Esophagus squamous epithelium (tissue), 4 donors: ENCODE data around the gene CLDN24.

Experiments
- POLR2A ChIP-seq, 4 donors: fragments of 450-650 bp; IDR thresholded peaks; one replicate each; pipeline ENCODE4 v1.6.1; 2017; ENCODE audit warnings: antibody characterized with exemption in 4 of 4, mild to moderate bottlenecking in 4 of 4, moderate library complexity in 3 of 4
- TF ChIP-seq, protein P1 (sequence below), 6 experiments: fragments of 450-650 bp in 4 of 6; fragments of 200-600 bp in 2 of 6; sonication (generic) in 2 of 6; IDR thresholded peaks; one replicate each; pipeline ENCODE4 v1.5.1; 2016 to 2019; ENCODE audit warnings: antibody characterized with exemption in 6 of 6, mild to moderate bottlenecking in 4 of 6, moderate library complexity in 4 of 6

DNA sequence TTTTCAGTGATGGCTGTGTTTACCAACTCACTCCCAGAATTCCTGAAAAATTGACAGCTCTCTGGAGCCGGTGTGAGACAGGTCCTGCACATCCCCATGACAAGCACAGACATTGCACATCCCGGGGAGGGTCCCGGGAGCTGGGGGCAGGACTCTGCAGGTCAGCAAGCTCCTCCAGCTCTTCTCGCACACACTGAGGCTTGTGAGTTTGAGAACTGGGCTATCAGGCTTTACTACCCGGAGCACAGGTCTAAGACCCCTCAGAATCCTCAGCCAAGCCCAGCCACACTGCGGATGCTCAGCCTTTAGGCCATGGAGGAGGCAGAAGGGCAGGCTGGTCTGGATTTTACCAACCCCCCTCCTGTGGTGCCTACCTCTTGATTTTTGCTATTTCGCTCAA, 5.6 kb upstream of the CLDN24 start:
- TF ChIP-seq, protein P1, sequence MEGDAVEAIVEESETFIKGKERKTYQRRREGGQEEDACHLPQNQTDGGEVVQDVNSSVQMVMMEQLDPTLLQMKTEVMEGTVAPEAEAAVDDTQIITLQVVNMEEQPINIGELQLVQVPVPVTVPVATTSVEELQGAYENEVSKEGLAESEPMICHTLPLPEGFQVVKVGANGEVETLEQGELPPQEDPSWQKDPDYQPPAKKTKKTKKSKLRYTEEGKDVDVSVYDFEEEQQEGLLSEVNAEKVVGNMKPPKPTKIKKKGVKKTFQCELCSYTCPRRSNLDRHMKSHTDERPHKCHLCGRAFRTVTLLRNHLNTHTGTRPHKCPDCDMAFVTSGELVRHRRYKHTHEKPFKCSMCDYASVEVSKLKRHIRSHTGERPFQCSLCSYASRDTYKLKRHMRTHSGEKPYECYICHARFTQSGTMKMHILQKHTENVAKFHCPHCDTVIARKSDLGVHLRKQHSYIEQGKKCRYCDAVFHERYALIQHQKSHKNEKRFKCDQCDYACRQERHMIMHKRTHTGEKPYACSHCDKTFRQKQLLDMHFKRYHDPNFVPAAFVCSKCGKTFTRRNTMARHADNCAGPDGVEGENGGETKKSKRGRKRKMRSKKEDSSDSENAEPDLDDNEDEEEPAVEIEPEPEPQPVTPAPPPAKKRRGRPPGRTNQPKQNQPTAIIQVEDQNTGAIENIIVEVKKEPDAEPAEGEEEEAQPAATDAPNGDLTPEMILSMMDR (IDR thresholded peaks at IDR 0.05), result no peak
- TF ChIP-seq POLR2A (IDR thresholded peaks at IDR 0.05), result no peak
